GM12873 (cell line): Measurements from ENCODE around the gene MYMX.
A peak's percentile ranks its signal among the peaks of the same experiment; 100 is the strongest.

Source experiments
- CTCF ChIP-seq: IDR thresholded peaks from 2 replicates; pipeline ENCODE4 v1.5.1; 2012; ENCODE audit warnings: low read depth, mild to moderate bottlenecking, moderate library complexity, low read length, control low read depth; ENCODE audit not compliant: insufficient read depth; ENCODE audit errors: missing control alignments

The MYMX gene

GRCh38 chr6:44232676-44233566 lies 16.2 kb downstream of the MYMX start:
- TF ChIP-seq CTCF: no peak

- no peak for TF ChIP-seq CTCF
These were observed 16.9 kb downstream of the MYMX start for GRCh38 chr6:44233567-44234100.

- peak; percentile 82 for TF ChIP-seq CTCF
These were observed 17.6 kb downstream of the MYMX start for GRCh38 chr6:44234101-44235025.

- TF ChIP-seq CTCF: no peak
These were observed 18.5 kb downstream of the MYMX start for GRCh38 chr6:44235269-44235668.

GRCh38 chr6:44235891-44236516 lies 19.3 kb downstream of the MYMX start:
- no peak for TF ChIP-seq CTCF

- TF ChIP-seq CTCF: no peak
These were observed 20.5 kb downstream of the MYMX start for GRCh38 chr6:44237021-44237812.
